CD14-positive monocyte (primary cell): ENCODE results near the gene RASAL2. TPM values are rescaled to one million over a fixed set of nuclear protein-coding genes. Genes with fewer than 3 reads are reported as not detected.

Experiments
- DNase-seq, 3 donors: peaks; one replicate each; pipeline ENCODE4 v3.0.0-alpha.2; 2011 to 2022
- H2AFZ ChIP-seq: 2 replicates; pipeline ENCODE4 v1.6.0; 2012; ENCODE audit warnings: mild to moderate bottlenecking, low read depth, low read length, inconsistent platforms; ENCODE audit not compliant: insufficient read depth, poor library complexity, severe bottlenecking
- H3K27ac ChIP-seq, 2 donors: 1 replicate in 1 of 2; 2 replicates in 1 of 2; pipeline ENCODE4 v1.5.1; 2012 to 2013; ENCODE audit warnings: low read length in 2 of 2, control low read depth in 1 of 2, inconsistent platforms in 1 of 2, low read depth in 1 of 2, mild to moderate bottlenecking in 1 of 2
- H3K27me3 ChIP-seq, 2 donors: one replicate each; pipeline versions ENCODE4 v1.6.0 to v1.6.1; 2011 to 2013; ENCODE audit warnings: low read length in 2 of 2; ENCODE audit not compliant: control insufficient read depth in 2 of 2, insufficient read depth in 2 of 2
- H3K36me3 ChIP-seq, 2 donors: replicated peaks in 1 of 2; 1 replicate in 1 of 2; 2 replicates in 1 of 2; pipeline versions ENCODE4 v1.5.1 to v1.6.1; 2012 to 2013; ENCODE audit warnings: low read length in 2 of 2, control low read depth in 1 of 2, inconsistent platforms in 1 of 2, mild to moderate bottlenecking in 1 of 2; ENCODE audit not compliant: insufficient read depth in 2 of 2, control insufficient read depth in 1 of 2
- H3K4me1 ChIP-seq, 2 donors: 1 replicate in 1 of 2; 2 replicates in 1 of 2; pipeline versions ENCODE4 v1.5.1 to v1.6.1; 2012 to 2013; ENCODE audit warnings: low read length in 2 of 2, control low read depth in 1 of 2, inconsistent platforms in 1 of 2, mild to moderate bottlenecking in 1 of 2, moderate library complexity in 1 of 2; ENCODE audit not compliant: insufficient read depth in 2 of 2, control insufficient read depth in 1 of 2
- H3K4me2 ChIP-seq: replicated peaks from 2 replicates; pipeline ENCODE3; 2012; ENCODE audit warnings: low read length, moderate library complexity, mild to moderate bottlenecking; ENCODE audit not compliant: poor library complexity, severe bottlenecking; ENCODE audit errors: extremely low read depth
- H3K4me3 ChIP-seq, 3 experiments: fragments of 200-600 bp in 1 of 3; sonication (generic) in 1 of 3; replicated peaks in 1 of 3; 1 replicate in 2 of 3; 2 replicates in 1 of 3; pipeline ENCODE4 v1.5.1; 2011 to 2013; ENCODE audit warnings: low read length in 3 of 3, mild to moderate bottlenecking in 3 of 3, control low read depth in 2 of 3, low read depth in 2 of 3, inconsistent platforms in 1 of 3, moderate library complexity in 1 of 3
- H3K79me2 ChIP-seq: 2 replicates; pipeline ENCODE4 v1.6.0; 2012; ENCODE audit warnings: mild to moderate bottlenecking, control low read depth, inconsistent platforms, low read length, moderate library complexity; ENCODE audit not compliant: insufficient read depth
- H3K9ac ChIP-seq: 2 replicates; pipeline ENCODE4 v1.6.0; 2017; ENCODE audit warnings: low read length, mild to moderate bottlenecking; ENCODE audit not compliant: insufficient read depth, poor library complexity, severe bottlenecking
- H3K9me3 ChIP-seq, 2 donors: replicated peaks in 1 of 2; 1 replicate in 1 of 2; 2 replicates in 1 of 2; pipeline versions ENCODE4 v1.5.1 to v1.6.1; 2012 to 2013; ENCODE audit warnings: low read length in 2 of 2, control low read depth in 1 of 2; ENCODE audit not compliant: control insufficient read depth in 1 of 2, insufficient read depth in 1 of 2
- H4K20me1 ChIP-seq: 2 replicates; pipeline ENCODE4 v1.6.0; 2012; ENCODE audit warnings: mild to moderate bottlenecking, low read length, control low read depth, moderate library complexity; ENCODE audit not compliant: insufficient read depth
- H3K27ac Mint-ChIP-seq, 7 donors: one replicate each; pipeline ENCODE4 v1.8.0; 2020; ENCODE audit warnings: mild to moderate bottlenecking in 7 of 7, mixed read lengths in 7 of 7, moderate library complexity in 6 of 7, inconsistent platforms in 2 of 7
- H3K27me3 Mint-ChIP-seq, 3 donors: one replicate each; pipeline ENCODE4 v1.8.0; 2021 to 2022; ENCODE audit warnings: low read depth in 3 of 3, mild to moderate bottlenecking in 3 of 3, mixed read lengths in 3 of 3, moderate library complexity in 3 of 3, inconsistent platforms in 1 of 3
- H3K36me3 Mint-ChIP-seq, 2 donors: one replicate each; pipeline ENCODE4 v1.8.0; 2020; ENCODE audit warnings: mixed read lengths in 2 of 2, inconsistent platforms in 1 of 2, mild to moderate bottlenecking in 1 of 2
- H3K4me1 Mint-ChIP-seq: one replicate; pipeline ENCODE4 v1.8.0; 2020; ENCODE audit warnings: mild to moderate bottlenecking, mixed read lengths
- H3K4me3 Mint-ChIP-seq, 2 donors: one replicate each; pipeline ENCODE4 v1.8.0; 2020; ENCODE audit warnings: mild to moderate bottlenecking in 2 of 2, mixed read lengths in 2 of 2, moderate library complexity in 1 of 2
- H3K9me3 Mint-ChIP-seq, 7 donors: one replicate each; pipeline ENCODE4 v1.8.0; 2020 to 2022; ENCODE audit warnings: mixed read lengths in 7 of 7, mild to moderate bottlenecking in 6 of 7, moderate library complexity in 6 of 7, inconsistent platforms in 2 of 7
- CTCF ChIP-seq: fragments of 200-600 bp; IDR thresholded peaks from one replicate; pipeline ENCODE4 v1.8.0; 2022; ENCODE audit warnings: antibody characterized with exemption, mild to moderate bottlenecking
- WGBS: methylation state at CpG from one replicate; pipeline ENCODE4 v1.1.5; 2013; ENCODE audit warnings: missing lambda C conversion rate; ENCODE audit not compliant: insufficient coverage; 5-methylcytosine and 5-hydroxymethylcytosine counted together
- intact Hi-C, 2 donors: fragments of 100-400 bp; cut with micrococcal nuclease; formaldehyde crosslinking; loops; one replicate each; pipeline versions ENCODE4 v1.15.0 to v1.15.1; 2023
- polyA plus RNA-seq, 3 donors: library from polyadenylated mRNA; depleted of rRNA in 1 of 3; unstranded in 2 of 3; stranded (reverse) in 1 of 3; fragments of 300-500 nt in 2 of 3; fragments of >200 nt in 1 of 3; fragmentation: Illumina TruSeq in 2 of 3; gene quantifications; 1 replicate in 2 of 3; 2 replicates in 1 of 3; pipeline ENCODE4 v1.2.3, GENCODE V29; 2012 to 2021

The RASAL2 gene
- polyA plus RNA-seq, 3 donors: 0.15 to 1.00 (median 0.63) TPM

DNA sequence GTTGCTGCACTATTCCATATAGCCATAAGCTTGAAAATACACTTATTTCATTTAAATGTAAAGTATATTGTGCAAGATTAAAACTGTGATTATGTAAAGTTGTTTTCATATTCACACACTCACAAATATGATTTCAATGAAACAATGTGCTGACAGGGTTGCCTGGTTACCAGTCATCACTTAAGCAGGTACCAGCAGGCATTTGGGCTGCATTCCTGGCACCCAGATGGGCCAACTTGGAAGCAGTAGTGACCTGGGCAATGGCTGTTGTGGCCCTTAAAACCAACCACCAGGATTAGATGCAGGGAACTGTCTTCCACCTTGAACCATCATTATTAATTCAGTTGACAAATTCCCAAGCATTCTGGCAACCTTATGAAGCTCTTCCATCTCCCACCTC, 45.0 kb upstream of the RASAL2 start:
- H2AFZ ChIP-seq: no peak overlapping the region
- no peaks in the 10 kb centered on the region for H3K9me3 Mint-ChIP-seq
- H3K4me2 ChIP-seq: no peak overlapping the region
- H3K27ac ChIP-seq: no peak overlapping the region
- H3K79me2 ChIP-seq: no peaks in the 10 kb centered on the region
- no peak overlapping the region for H3K4me3 ChIP-seq
- H3K9ac ChIP-seq: no peak overlapping the region
- no peak for DNase-seq
- peaks cover 0 to 3% (median 2%) of the 10 kb centered on the region in 3 donors for H3K27me3 Mint-ChIP-seq
- no peaks in the 10 kb centered on the region for H4K20me1 ChIP-seq
- no peak overlapping the region for H3K4me3 Mint-ChIP-seq
- no peaks in the 10 kb centered on the region for H3K4me1 Mint-ChIP-seq
- H3K27ac Mint-ChIP-seq: no peak overlapping the region
- H3K4me1 ChIP-seq: no peaks in the 10 kb centered on the region
- intact Hi-C loops: no loop called here
- no peaks in the 10 kb centered on the region for H3K36me3 ChIP-seq
- H3K27me3 ChIP-seq: no peaks in the 10 kb centered on the region
- TF ChIP-seq CTCF: no peak
- no peaks in the 10 kb centered on the region for H3K36me3 Mint-ChIP-seq
- peaks cover 0 to 3% of the 10 kb centered on the region in 2 donors for H3K9me3 ChIP-seq

GRCh38 chr1:178050084-178050483, 43.8 kb upstream of the RASAL2 start:
- no peak overlapping the region for H3K4me3 Mint-ChIP-seq
- Histone ChIP-seq H4K20me1 (no peaks in the 10 kb centered on the region), H3K9ac (no peak overlapping the region)

More at GRCh38 chr1:178050084-178050483, 43.8 kb upstream of the RASAL2 start:
- no peaks in the 10 kb centered on the region for H3K36me3 Mint-ChIP-seq
- no peaks in the 10 kb centered on the region for H3K9me3 Mint-ChIP-seq
- no peak overlapping the region for H2AFZ ChIP-seq
- no peak overlapping the region for H3K4me3 ChIP-seq
- H3K27me3 Mint-ChIP-seq: peaks cover 0 to 3% (median 2%) of the 10 kb centered on the region in 3 donors
- 87% methylated on average over 2 of the region's 6 CpGs for WGBS
- no peak for TF ChIP-seq CTCF
- no peaks in the 10 kb centered on the region for H3K79me2 ChIP-seq
- H3K36me3 ChIP-seq: no peaks in the 10 kb centered on the region
- H3K27ac ChIP-seq: no peak overlapping the region
- H3K4me1 Mint-ChIP-seq: peaks cover 3% of the 10 kb centered on the region
- H3K4me1 ChIP-seq: peaks cover 3% of the 10 kb centered on the region in 2 donors
- intact Hi-C loops: no loop called here
- H3K4me2 ChIP-seq: no peak overlapping the region
- no peak for DNase-seq
- peak overlapping the region in 1 of 7 donors; percentile 46 for H3K27ac Mint-ChIP-seq
- no peaks in the 10 kb centered on the region for H3K9me3 ChIP-seq
- no peaks in the 10 kb centered on the region for H3K27me3 ChIP-seq
